ENCODE results near the gene MINDY4B.

MINDY4B gene

GRCh38 chr3:150931745-150932144 is 26.5 kb upstream of the MINDY4B start:
- in situ Hi-C loops (cut with HindIII; ENCODE audit: low sequenced_read_pairs): no loop called here
- no peak for DNase-seq (ENCODE audit: low read depth, low spot score)
- no peak for TF ChIP-seq CTCF (IDR thresholded peaks at IDR 0.05; ENCODE audit: low read depth, low read length)
- no peak overlapping the region for H3K4me3 ChIP-seq (ENCODE audit: low read depth, low read length)

GRCh38 chr3:150930839-150931238 is 25.6 kb upstream of the MINDY4B start:
- no peak for TF ChIP-seq CTCF (IDR thresholded peaks at IDR 0.05; ENCODE audit: low read depth, low read length)
- no peak overlapping the region for H3K4me3 ChIP-seq (ENCODE audit: low read depth, low read length)
- DNase-seq (ENCODE audit: low read depth, low spot score): no peak
- in situ Hi-C loops (cut with HindIII; ENCODE audit: low sequenced_read_pairs): no loop called here

GRCh38 chr3:150928234-150928633 is 23.0 kb upstream of the MINDY4B start:
- DNase-seq (ENCODE audit: low read depth, low spot score): no peak
- no peak overlapping the region for H3K4me3 ChIP-seq (ENCODE audit: low read depth, low read length)
- TF ChIP-seq CTCF (IDR thresholded peaks at IDR 0.05; ENCODE audit: low read depth, low read length): no peak
- in situ Hi-C loops (cut with HindIII; ENCODE audit: low sequenced_read_pairs): no loop called here

- H3K4me3 ChIP-seq (ENCODE audit: low read depth, low read length): no peak overlapping the region
- in situ Hi-C loops (cut with HindIII; ENCODE audit: low sequenced_read_pairs): no loop called here
- no peak for DNase-seq (ENCODE audit: low read depth, low spot score)
- no peak for TF ChIP-seq CTCF (IDR thresholded peaks at IDR 0.05; ENCODE audit: low read depth, low read length)
Observed at GRCh38 chr3:150926328-150926727, 21.1 kb upstream of the MINDY4B start.

- peak; percentile 10 for DNase-seq (ENCODE audit: low read depth, low spot score)
- in situ Hi-C loops (cut with HindIII; ENCODE audit: low sequenced_read_pairs): no loop called here
- TF ChIP-seq CTCF (IDR thresholded peaks at IDR 0.05; ENCODE audit: low read depth, low read length): peak; percentile 78
- peak overlapping the region; percentile 5 for H3K4me3 ChIP-seq (ENCODE audit: low read depth, low read length)
Observed at GRCh38 chr3:150925751-150926201, 20.5 kb upstream of the MINDY4B start.

- TF ChIP-seq CTCF (IDR thresholded peaks at IDR 0.05; ENCODE audit: low read depth, low read length): no peak
- in situ Hi-C loops (cut with HindIII; ENCODE audit: low sequenced_read_pairs): no loop called here
- H3K4me3 ChIP-seq (ENCODE audit: low read depth, low read length): no peak overlapping the region
- no peak for DNase-seq (ENCODE audit: low read depth, low spot score)
Observed at GRCh38 chr3:150922611-150923010, 17.4 kb upstream of the MINDY4B start.

GRCh38 chr3:150921209-150921608 is 16.0 kb upstream of the MINDY4B start:
- no peak for TF ChIP-seq CTCF (IDR thresholded peaks at IDR 0.05; ENCODE audit: low read depth, low read length)
- DNase-seq (ENCODE audit: low read depth, low spot score): no peak
- no peak overlapping the region for H3K4me3 ChIP-seq (ENCODE audit: low read depth, low read length)

More at GRCh38 chr3:150921209-150921608, 16.0 kb upstream of the MINDY4B start:
- in situ Hi-C loops (cut with HindIII; ENCODE audit: low sequenced_read_pairs): no loop called here
